PFSK-1 (cell line): ENCODE data around the gene CNN2.

Experiments used
- POLR2AphosphoS5 ChIP-seq: IDR thresholded peaks from 2 replicates; pipeline ENCODE4 v1.6.1; 2012; ENCODE audit warnings: low read depth, mild to moderate bottlenecking, control low read depth, low read length, moderate library complexity
- REST ChIP-seq, 2 experiments: IDR thresholded peaks; 2 replicates each; pipeline versions ENCODE4 v1.6.1 to v1.8.0; 2011 to 2012; ENCODE audit warnings: low read depth in 2 of 2, low read length in 2 of 2, control low read depth in 1 of 2, inconsistent platforms in 1 of 2, mild to moderate bottlenecking in 1 of 2, moderate library complexity in 1 of 2; ENCODE audit not compliant: insufficient read depth in 1 of 2
- SIN3A ChIP-seq: IDR thresholded peaks from 2 replicates; pipeline ENCODE4 v1.6.1; 2012; ENCODE audit warnings: mild to moderate bottlenecking, low read length, moderate library complexity, borderline replicate concordance; ENCODE audit not compliant: insufficient read depth
- TAF1 ChIP-seq: IDR thresholded peaks from 2 replicates; pipeline ENCODE4 v1.6.1; 2012; ENCODE audit warnings: low read length, control low read depth, borderline replicate concordance; ENCODE audit not compliant: insufficient read depth

GRCh38 chr19:1015782-1016646, 10.4 kb upstream of the CNN2 start:
- TF ChIP-seq POLR2AphosphoS5, result no peak
- TF ChIP-seq TAF1, result no peak
- TF ChIP-seq REST (IDR thresholded peaks at IDR 0.05; ENCODE audit: insufficient read depth in 1 of 2, low read depth in 2 of 2, low read length in 2 of 2), result no peak
- TF ChIP-seq SIN3A, result no peak
